GM12864 (cell line): Measurements from ENCODE around the gene RPRD1B.

Experiments used
- DNase-seq: peaks from one replicate; pipeline ENCODE4 v3.0.0-alpha.2; 2011; ENCODE audit warnings: low read depth
- H3K4me3 ChIP-seq: 2 replicates; pipeline ENCODE4 v1.5.1; 2011; ENCODE audit warnings: mild to moderate bottlenecking, low read depth, low read length, control low read depth
- CTCF ChIP-seq: IDR thresholded peaks from 2 replicates; pipeline ENCODE4 v1.5.1; 2011; ENCODE audit warnings: low read depth, mild to moderate bottlenecking, moderate library complexity, low read length, control low read depth, inconsistent platforms; ENCODE audit errors: missing control alignments

The RPRD1B gene

GRCh38 chr20:38110525-38111178, 77.1 kb downstream of the RPRD1B start:
- TF ChIP-seq CTCF: no peak
- H3K4me3 ChIP-seq: no peak overlapping the region
- no peak for DNase-seq

GRCh38 chr20:38111366-38112232, 78.1 kb downstream of the RPRD1B start:
- H3K4me3 ChIP-seq: no peak overlapping the region
- no peak for TF ChIP-seq CTCF
- DNase-seq: no peak

- no peak for TF ChIP-seq CTCF
- no peak overlapping the region for H3K4me3 ChIP-seq
Observed at GRCh38 chr20:38112261-38112929, 78.8 kb downstream of the RPRD1B start.

GRCh38 chr20:38112930-38113294, 79.4 kb downstream of the RPRD1B start:
- H3K4me3 ChIP-seq: no peak overlapping the region
- TF ChIP-seq CTCF: no peak
- DNase-seq: no peak

More at GRCh38 chr20:38112261-38112929, 78.8 kb downstream of the RPRD1B start:
- no peak for DNase-seq

GRCh38 chr20:38113401-38114325, 80.1 kb downstream of the RPRD1B start:
- no peak overlapping the region for H3K4me3 ChIP-seq
- peak; percentile 20 for TF ChIP-seq CTCF
- DNase-seq: no peak

- TF ChIP-seq CTCF: no peak
Observed at GRCh38 chr20:38114353-38114791, 80.8 kb downstream of the RPRD1B start.

More at GRCh38 chr20:38114353-38114791, 80.8 kb downstream of the RPRD1B start:
- no peak overlapping the region for H3K4me3 ChIP-seq
- no peak for DNase-seq
